MCF 10A (cell line): ENCODE data around the gene DENND2C. TPM values are rescaled to one million over a fixed set of nuclear protein-coding genes. Genes with fewer than 3 reads are reported as not detected.

Experiments
- BruUV-seq: library from RNA; stranded (reverse); fragments of 400-500 nt; replicated peaks from 2 replicates; lab custom pipeline; 2021; lab: Mats Ljungman, UMichigan
- CTCF ChIA-PET: fragments of 300-600 bp; sonication (Branson Sonifier 250); formaldehyde crosslinking; extraction: SDS; loops from one replicate; lab custom pipeline; 2021; ENCODE audit warnings: antibody characterized with exemption, inconsistent platforms; lab: Yijun Ruan, JAX
- POLR2A ChIA-PET: fragments of 300-600, 350-650 bp; sonication (Branson Sonifier 250); formaldehyde crosslinking; extraction: SDS; loops from one replicate; lab custom pipeline; 2020; ENCODE audit warnings: antibody characterized with exemption, inconsistent platforms; lab: Yijun Ruan, JAX
- DNase-seq: peaks from one replicate; pipeline ENCODE4 v3.0.0-alpha.2; 2018; ENCODE audit not compliant: unreplicated experiment
- H3K27ac Mint-ChIP-seq: one replicate; pipeline ENCODE4 v1.8.0; 2022; ENCODE audit warnings: mild to moderate bottlenecking, low read depth, mixed read lengths; ENCODE audit not compliant: unreplicated experiment
- H3K27me3 Mint-ChIP-seq: one replicate; pipeline ENCODE4 v1.8.0; 2022; ENCODE audit warnings: mixed read lengths; ENCODE audit not compliant: insufficient read depth, unreplicated experiment
- H3K36me3 Mint-ChIP-seq: one replicate; pipeline ENCODE4 v1.8.0; 2022; ENCODE audit warnings: mild to moderate bottlenecking, moderate library complexity, mixed read lengths; ENCODE audit not compliant: insufficient read depth, unreplicated experiment
- H3K4me1 Mint-ChIP-seq: one replicate; pipeline ENCODE4 v1.8.0; 2022; ENCODE audit warnings: mixed read lengths; ENCODE audit not compliant: insufficient read depth, unreplicated experiment
- H3K4me3 Mint-ChIP-seq: one replicate; pipeline ENCODE4 v1.8.0; 2022; ENCODE audit warnings: mild to moderate bottlenecking, moderate library complexity, mixed read lengths; ENCODE audit not compliant: unreplicated experiment
- H3K9me3 Mint-ChIP-seq: one replicate; pipeline ENCODE4 v1.8.0; 2022; ENCODE audit warnings: mixed read lengths; ENCODE audit not compliant: unreplicated experiment
- intact Hi-C: fragments of 100-400 bp; cut with micrococcal nuclease; formaldehyde crosslinking; loops from 2 replicates; pipeline ENCODE4 v1.14.1; 2022
- total RNA-seq: library from RNA; stranded (reverse); gene quantifications from 2 replicates; pipeline ENCODE4 v1.2.3, GENCODE V29; 2022
- TF ChIP-seq, protein P1 (sequence below): fragments of 200-600 bp; IDR thresholded peaks from one replicate; pipeline ENCODE4 v1.8.0; 2022; ENCODE audit warnings: antibody characterized with exemption, mild to moderate bottlenecking; ENCODE audit not compliant: unreplicated experiment

The DENND2C gene
- total RNA-seq, 1 experiment from 2014 or later, result 5.8 TPM

DNA sequence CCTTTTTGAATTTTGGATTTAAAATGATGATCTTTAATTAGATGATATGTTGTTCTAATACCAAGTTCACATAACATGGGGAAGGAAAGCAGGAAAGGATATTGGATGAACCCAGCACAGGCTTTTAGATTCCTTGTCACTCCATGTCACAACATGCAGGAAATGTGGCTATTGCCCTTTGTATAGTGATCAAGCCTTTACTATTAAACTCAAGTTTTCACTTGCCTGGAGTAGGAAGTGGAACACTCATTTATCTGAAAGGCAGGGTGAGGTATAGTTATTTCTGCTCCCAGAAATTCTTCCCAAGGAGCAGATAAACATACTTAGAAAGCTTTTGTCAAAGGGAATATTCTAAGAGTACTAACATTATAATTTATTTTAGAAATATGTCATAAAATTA, 51.2 kb downstream of the DENND2C start:
- TF ChIP-seq, protein P1, sequence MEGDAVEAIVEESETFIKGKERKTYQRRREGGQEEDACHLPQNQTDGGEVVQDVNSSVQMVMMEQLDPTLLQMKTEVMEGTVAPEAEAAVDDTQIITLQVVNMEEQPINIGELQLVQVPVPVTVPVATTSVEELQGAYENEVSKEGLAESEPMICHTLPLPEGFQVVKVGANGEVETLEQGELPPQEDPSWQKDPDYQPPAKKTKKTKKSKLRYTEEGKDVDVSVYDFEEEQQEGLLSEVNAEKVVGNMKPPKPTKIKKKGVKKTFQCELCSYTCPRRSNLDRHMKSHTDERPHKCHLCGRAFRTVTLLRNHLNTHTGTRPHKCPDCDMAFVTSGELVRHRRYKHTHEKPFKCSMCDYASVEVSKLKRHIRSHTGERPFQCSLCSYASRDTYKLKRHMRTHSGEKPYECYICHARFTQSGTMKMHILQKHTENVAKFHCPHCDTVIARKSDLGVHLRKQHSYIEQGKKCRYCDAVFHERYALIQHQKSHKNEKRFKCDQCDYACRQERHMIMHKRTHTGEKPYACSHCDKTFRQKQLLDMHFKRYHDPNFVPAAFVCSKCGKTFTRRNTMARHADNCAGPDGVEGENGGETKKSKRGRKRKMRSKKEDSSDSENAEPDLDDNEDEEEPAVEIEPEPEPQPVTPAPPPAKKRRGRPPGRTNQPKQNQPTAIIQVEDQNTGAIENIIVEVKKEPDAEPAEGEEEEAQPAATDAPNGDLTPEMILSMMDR, result no peak
- intact Hi-C loops, result no loop called here
- Mint-ChIP-seq H3K9me3 (no peaks in the 10 kb centered on the region), H3K4me3 (no peak overlapping the region), H3K27ac (no peak overlapping the region), H3K4me1 (no peaks in the 10 kb centered on the region), H3K27me3 (no peaks in the 10 kb centered on the region), H3K36me3 (peaks cover 32% of the 10 kb centered on the region)
- no TSS peak for BruUV-seq
- ChIA-PET CTCF (interaction anchor here (0.7 kb wide), 2 partner anchors 28 to 30 kb away, joined by 3 read pairs; no protein-coding TSS in a partner anchor), POLR2A (interaction anchor here (0.6 to 8.1 kb wide), 7 partner anchors 7 to 107 kb away, joined by 3 to 54 read pairs (median 4); partner anchors contain the start of gene DENND2C)
- peak; percentile 9 for DNase-seq

DNA sequence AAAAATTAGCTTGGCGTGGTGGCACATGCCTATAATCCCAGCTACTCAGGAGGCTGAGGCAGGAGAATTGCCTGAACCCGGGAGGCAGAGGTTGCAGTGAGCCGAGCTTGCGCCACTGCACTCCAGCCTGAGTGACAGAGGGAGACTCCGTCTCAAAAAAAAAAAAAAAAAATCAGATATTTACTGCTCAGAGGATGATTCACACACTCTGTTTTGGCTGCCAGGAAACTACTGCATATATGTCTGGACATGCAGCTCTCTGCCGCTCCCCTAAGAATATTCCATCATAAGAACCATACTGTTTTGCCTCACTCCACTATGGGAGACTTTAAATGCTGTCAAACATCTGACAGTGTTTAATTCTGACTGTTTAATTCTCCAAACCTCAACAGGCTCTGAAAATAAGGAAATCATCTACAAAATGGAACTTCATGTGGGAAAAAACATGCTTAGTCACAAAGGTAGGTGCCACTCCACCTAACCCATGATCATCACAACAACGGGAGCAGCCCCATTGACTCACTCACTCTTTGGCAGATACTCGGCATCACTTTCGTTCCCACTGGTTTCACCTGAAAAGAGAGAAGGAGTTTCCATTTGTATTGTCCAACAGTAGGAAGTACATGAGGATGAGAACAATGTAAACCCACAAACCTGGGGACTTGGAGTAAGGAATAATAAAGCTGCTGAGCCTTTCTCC, 59.2 kb downstream of the DENND2C start:
- CTCF ChIA-PET, result interaction anchor here (0.6 to 2.1 kb wide), 8 partner anchors 10 to 264 kb away, joined by 3 to 14 read pairs (median 3); partner anchors contain the start of gene DENND2C
- DNase-seq, result peak; percentile 94
- TF ChIP-seq, protein P1, result no peak
- Mint-ChIP-seq H3K27ac (peak overlapping the region; percentile 100), H3K4me1 (peaks cover 12% of the 10 kb centered on the region), H3K36me3 (peaks cover 7% of the 10 kb centered on the region), H3K27me3 (no peaks in the 10 kb centered on the region), H3K4me3 (peak overlapping the region; percentile 72), H3K9me3 (no peaks in the 10 kb centered on the region)
- BruUV-seq, result TSS peak; percentile 98
- POLR2A ChIA-PET, result interaction anchor here (0.6 to 6.6 kb wide), 28 partner anchors 8 to 799 kb away, joined by 3 to 230 read pairs (median 4); partner anchors contain the start of genes BCAS2, CSDE1, DENND2C and NRAS
- intact Hi-C loops, result loop anchor here (1.0 kb wide), 1 partner anchor 60 kb away; the partner anchor contains the start of gene DENND2C

DNA sequence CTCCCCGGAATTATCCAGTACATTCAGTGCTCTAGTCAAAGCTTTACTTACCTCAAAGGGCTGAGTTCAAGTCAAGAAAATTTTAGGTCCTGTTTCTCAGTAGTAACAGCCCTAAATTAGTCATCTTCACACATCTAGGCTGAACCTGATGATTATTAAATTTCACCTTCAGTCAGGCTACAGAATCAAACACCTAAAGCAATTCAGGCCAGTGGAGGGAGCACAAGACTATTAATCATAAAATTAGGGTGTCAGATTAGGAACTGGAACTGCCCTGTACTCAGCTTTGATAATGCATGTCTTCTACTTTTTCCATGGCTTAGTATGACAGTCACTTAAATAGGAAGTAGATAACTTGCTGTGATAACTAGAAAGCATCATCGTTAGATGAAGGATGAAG, 60.0 kb downstream of the DENND2C start:
- H3K27me3 Mint-ChIP-seq, result no peaks in the 10 kb centered on the region
- H3K9me3 Mint-ChIP-seq, result no peaks in the 10 kb centered on the region
- peaks cover 12% of the 10 kb centered on the region for H3K4me1 Mint-ChIP-seq
- peak overlapping the region; percentile 100 for H3K27ac Mint-ChIP-seq
- CTCF ChIA-PET, result interaction anchor here (0.6 to 2.1 kb wide), 6 partner anchors 9 to 263 kb away, joined by 3 to 14 read pairs (median 3); partner anchors contain the start of gene DENND2C
- no peaks in the 10 kb centered on the region for H3K36me3 Mint-ChIP-seq
- DNase-seq, result peak; percentile 34
- intact Hi-C loops, result loop anchor here (1.0 kb wide), 1 partner anchor 60 kb away; the partner anchor contains the start of gene DENND2C
- TF ChIP-seq, protein P1, result no peak
- no peak overlapping the region for H3K4me3 Mint-ChIP-seq
- POLR2A ChIA-PET, result interaction anchor here (0.8 to 6.6 kb wide), 10 partner anchors 8 to 99 kb away, joined by 3 to 230 read pairs (median 6); partner anchors contain the start of genes BCAS2, DENND2C and TRIM33
- no TSS peak for BruUV-seq

DNA sequence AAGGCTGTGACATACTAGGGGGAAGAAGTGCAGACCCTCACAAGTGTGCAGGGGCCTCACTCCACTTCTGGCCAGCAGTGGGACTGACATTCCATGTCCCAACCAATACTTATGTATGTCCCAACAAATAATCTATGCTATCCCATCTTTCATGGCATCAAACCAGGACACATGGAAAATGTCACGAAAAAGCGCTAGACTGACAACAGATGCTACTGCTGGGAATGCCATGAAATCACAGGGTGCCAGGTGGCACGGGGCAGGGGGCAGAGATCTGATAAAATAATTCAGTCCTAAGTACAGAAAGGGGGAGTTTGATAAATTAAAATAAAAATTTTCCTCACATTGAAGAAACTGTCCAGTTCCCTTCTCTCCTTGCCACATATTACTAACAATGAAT, 60.8 kb downstream of the DENND2C start:
- no TSS peak for BruUV-seq
- CTCF ChIA-PET, result interaction anchor here (1.2 to 2.1 kb wide), 2 partner anchors 62 to 63 kb away, joined by 7 to 9 read pairs; no protein-coding TSS in a partner anchor
- H3K36me3 Mint-ChIP-seq, result no peaks in the 10 kb centered on the region

More for the DNA sequence above, 60.8 kb downstream of the DENND2C start:
- no peaks in the 10 kb centered on the region for H3K9me3 Mint-ChIP-seq
- DNase-seq, result no peak
- no peaks in the 10 kb centered on the region for H3K27me3 Mint-ChIP-seq
- POLR2A ChIA-PET, result interaction anchor here (1.5 to 6.6 kb wide), 5 partner anchors 8 to 98 kb away, joined by 6 to 230 read pairs (median 12); partner anchors contain the start of genes BCAS2, DENND2C and TRIM33
- peaks cover 12% of the 10 kb centered on the region for H3K4me1 Mint-ChIP-seq
- H3K27ac Mint-ChIP-seq, result no peak overlapping the region
- intact Hi-C loops, result no loop called here
- TF ChIP-seq, protein P1, result no peak
- H3K4me3 Mint-ChIP-seq, result no peak overlapping the region
